ENCODE results near the gene ZSCAN30. TPM values are rescaled to one million over a fixed set of nuclear protein-coding genes. Genes with fewer than 3 reads are reported as not detected.

ZSCAN30 gene
- polyA plus RNA-seq, 1 donor from 2014 or later = 30.6 TPM

GRCh38 chr18:35264409-35264808 is 25.6 kb downstream of the ZSCAN30 start:
- Histone ChIP-seq H3K4me2 (ENCODE audit: low read length) (no peak overlapping the region), H4K20me1 (ENCODE audit: insufficient read depth) (no peaks in the 10 kb centered on the region), H3K79me2 (replicated peaks; ENCODE audit: insufficient read depth, low read length) (no peaks in the 10 kb centered on the region), H3K4me3 (ENCODE audit: low read length) (no peak overlapping the region), H3K9ac (ENCODE audit: low read length) (no peak overlapping the region), H3K27me3 (ENCODE audit: insufficient read depth, low read depth, low read length) (no peaks in the 10 kb centered on the region), H3F3A (ENCODE audit: insufficient read depth, low read length, poor library complexity, severe bottlenecking) (no peaks in the 10 kb centered on the region), H3K27ac (ENCODE audit: low read length) (no peak overlapping the region), H3K36me3 (ENCODE audit: insufficient read depth, low read length) (peaks cover 11% of the 10 kb centered on the region), H3K9me2 (ENCODE audit: insufficient read depth, low read length) (no peaks in the 10 kb centered on the region), H2AFZ (ENCODE audit: low read depth, low read length) (no peak overlapping the region), H3K9me3 (ENCODE audit: low read length) (peaks cover 5% of the 10 kb centered on the region)
- TF ChIP-seq RAD21 (conservative IDR thresholded peaks at IDR 0.05) = no peak

DNA sequence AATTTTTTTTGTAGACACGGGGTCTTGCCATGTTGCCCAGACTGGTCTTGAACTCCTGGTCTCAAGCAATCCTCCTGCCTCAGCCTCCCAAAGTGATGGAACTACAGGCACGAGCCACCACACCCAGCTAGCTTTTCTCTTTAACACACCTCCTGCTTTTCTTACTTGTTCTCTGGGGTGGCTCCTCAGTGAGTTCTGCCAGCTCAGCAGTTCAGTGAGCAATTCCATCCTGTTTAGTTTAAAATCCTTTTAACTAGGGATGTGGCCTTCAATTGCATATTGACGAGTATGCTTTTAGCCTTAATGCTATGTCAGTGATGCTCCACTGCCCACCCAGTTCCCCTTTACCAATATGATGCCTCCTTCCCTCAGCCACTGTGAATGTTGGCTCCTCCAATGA is 33.1 kb downstream of the ZSCAN30 start:
- Histone ChIP-seq H3F3A (ENCODE audit: insufficient read depth, low read length, poor library complexity, severe bottlenecking) (no peaks in the 10 kb centered on the region), H3K4me2 (ENCODE audit: low read length) (no peak overlapping the region), H2AFZ (ENCODE audit: low read depth, low read length) (no peak overlapping the region), H3K27me3 (ENCODE audit: insufficient read depth, low read depth, low read length) (no peaks in the 10 kb centered on the region), H3K4me3 (ENCODE audit: low read length) (no peak overlapping the region), H3K79me2 (replicated peaks; ENCODE audit: insufficient read depth, low read length) (no peaks in the 10 kb centered on the region), H4K20me1 (ENCODE audit: insufficient read depth) (no peaks in the 10 kb centered on the region), H3K36me3 (ENCODE audit: insufficient read depth, low read length) (peaks cover 19% of the 10 kb centered on the region), H3K9me2 (ENCODE audit: insufficient read depth, low read length) (no peaks in the 10 kb centered on the region), H3K9ac (ENCODE audit: low read length) (no peak overlapping the region), H3K9me3 (ENCODE audit: low read length) (no peaks in the 10 kb centered on the region), H3K27ac (ENCODE audit: low read length) (no peak overlapping the region)
- TF ChIP-seq CTCF (IDR thresholded peaks at IDR 0.05; ENCODE audit: poor library complexity, severe bottlenecking) (no peak), EP300 (conservative IDR thresholded peaks at IDR 0.05; ENCODE audit: poor library complexity, severe bottlenecking) (no peak), TAF1 (IDR thresholded peaks at IDR 0.05; ENCODE audit: low read depth) (no peak), RAD21 (conservative IDR thresholded peaks at IDR 0.05) (no peak), REST (IDR thresholded peaks at IDR 0.05; ENCODE audit: borderline replicate concordance) (no peak), SMC3 (conservative IDR thresholded peaks at IDR 0.05; ENCODE audit: poor library complexity) (no peak), EZH2 (IDR thresholded peaks at IDR 0.05; ENCODE audit: borderline replicate concordance, insufficient read depth, low read length, poor library complexity, severe bottlenecking) (no peak), POLR2AphosphoS5 (IDR thresholded peaks at IDR 0.05) (no peak), MXI1 (conservative IDR thresholded peaks at IDR 0.05; ENCODE audit: poor library complexity, severe bottlenecking) (no peak)

All from neural cell (in vitro differentiated cells).